Measurements from ENCODE around the gene SALL1. TPM values are rescaled to one million over a fixed set of nuclear protein-coding genes. Genes with fewer than 3 reads are reported as not detected.

The SALL1 gene
- total RNA-seq, 1 donor from 2014 or later, result 15.0 TPM

DNA sequence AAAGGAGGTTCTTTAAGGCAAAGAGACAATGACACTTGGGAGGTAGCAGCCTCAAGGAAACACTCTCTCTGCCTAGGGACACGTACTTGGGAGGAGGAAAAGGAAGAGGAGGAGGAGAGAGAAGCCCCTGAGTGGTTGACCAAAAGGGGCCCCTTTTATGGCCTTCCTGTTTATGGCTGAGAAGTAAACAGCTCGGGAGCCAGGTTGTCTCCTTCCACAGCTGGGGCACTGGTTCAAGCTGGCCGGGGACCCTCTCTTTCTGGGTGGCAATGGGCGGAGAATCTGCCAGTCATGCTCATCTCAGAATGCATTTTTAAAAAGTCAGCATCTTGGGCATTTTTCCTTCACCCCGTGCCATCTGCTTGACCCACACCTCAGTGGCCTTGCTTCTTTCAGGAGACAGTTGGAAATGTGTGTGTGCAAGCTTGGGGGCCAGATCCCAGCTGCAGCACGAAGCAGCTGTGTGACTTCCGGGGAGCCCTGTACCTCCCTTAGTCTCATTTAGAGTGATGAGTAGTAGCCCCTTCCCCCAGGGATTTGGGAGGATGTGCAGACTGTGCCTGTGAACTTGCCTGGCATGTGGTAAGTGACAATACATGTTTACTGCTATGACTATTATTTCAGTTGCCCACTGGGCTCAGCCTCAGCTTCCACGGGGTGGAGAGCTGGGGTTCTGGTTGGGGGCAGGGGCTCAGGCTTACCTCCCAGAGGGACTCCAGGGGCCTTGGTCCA, 33.8 kb upstream of the SALL1 start:
- Histone ChIP-seq H3K4me1 (ENCODE audit: insufficient read depth, low read length) (peaks cover 9% of the 10 kb centered on the region), H4K20me1 (ENCODE audit: insufficient read depth, low read length) (no peaks in the 10 kb centered on the region), H2AFZ (ENCODE audit: low read depth, low read length) (no peak overlapping the region), H3K4me3 (ENCODE audit: insufficient read depth, low read depth, low read length) (no peak overlapping the region), H3K9me3 (ENCODE audit: insufficient read depth, low read depth, low read length) (no peaks in the 10 kb centered on the region), H3K79me2 (ENCODE audit: insufficient read depth, low read length) (no peaks in the 10 kb centered on the region), H3K4me2 (ENCODE audit: low read length) (no peak overlapping the region), H3K9ac (ENCODE audit: low read length) (no peak overlapping the region), H3K36me3 (ENCODE audit: insufficient read depth, low read length) (no peaks in the 10 kb centered on the region), H3K27ac (ENCODE audit: low read depth, low read length) (no peak overlapping the region), H3K27me3 (ENCODE audit: insufficient read depth, low read length) (no peaks in the 10 kb centered on the region)
- TF ChIP-seq, protein P1, sequence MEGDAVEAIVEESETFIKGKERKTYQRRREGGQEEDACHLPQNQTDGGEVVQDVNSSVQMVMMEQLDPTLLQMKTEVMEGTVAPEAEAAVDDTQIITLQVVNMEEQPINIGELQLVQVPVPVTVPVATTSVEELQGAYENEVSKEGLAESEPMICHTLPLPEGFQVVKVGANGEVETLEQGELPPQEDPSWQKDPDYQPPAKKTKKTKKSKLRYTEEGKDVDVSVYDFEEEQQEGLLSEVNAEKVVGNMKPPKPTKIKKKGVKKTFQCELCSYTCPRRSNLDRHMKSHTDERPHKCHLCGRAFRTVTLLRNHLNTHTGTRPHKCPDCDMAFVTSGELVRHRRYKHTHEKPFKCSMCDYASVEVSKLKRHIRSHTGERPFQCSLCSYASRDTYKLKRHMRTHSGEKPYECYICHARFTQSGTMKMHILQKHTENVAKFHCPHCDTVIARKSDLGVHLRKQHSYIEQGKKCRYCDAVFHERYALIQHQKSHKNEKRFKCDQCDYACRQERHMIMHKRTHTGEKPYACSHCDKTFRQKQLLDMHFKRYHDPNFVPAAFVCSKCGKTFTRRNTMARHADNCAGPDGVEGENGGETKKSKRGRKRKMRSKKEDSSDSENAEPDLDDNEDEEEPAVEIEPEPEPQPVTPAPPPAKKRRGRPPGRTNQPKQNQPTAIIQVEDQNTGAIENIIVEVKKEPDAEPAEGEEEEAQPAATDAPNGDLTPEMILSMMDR (IDR thresholded peaks at IDR 0.05; ENCODE audit: insufficient read depth, low read depth, low read length), result no peak
- no peak for TF ChIP-seq EZH2 (IDR thresholded peaks at IDR 0.05; ENCODE audit: insufficient read depth, low read length)
- H3K9me3 Mint-ChIP-seq (ENCODE audit: unreplicated experiment), result no peaks in the 10 kb centered on the region
- FAIRE-seq (no peak), DNase-seq (ENCODE audit: low read depth) (no peak)
- peaks cover 6% of the 10 kb centered on the region for H3K27me3 Mint-ChIP-seq (ENCODE audit: low read depth, unreplicated experiment)
- no peak overlapping the region for H3K27ac Mint-ChIP-seq (ENCODE audit: unreplicated experiment)
- peaks cover 12% of the 10 kb centered on the region for H3K4me1 Mint-ChIP-seq (ENCODE audit: low read depth, unreplicated experiment)
- H3K4me3 Mint-ChIP-seq (ENCODE audit: unreplicated experiment), result no peak overlapping the region
- H3K36me3 Mint-ChIP-seq (ENCODE audit: low read depth, unreplicated experiment), result no peaks in the 10 kb centered on the region

GRCh38 chr16:51181503-51181811, 30.4 kb upstream of the SALL1 start:
- no peaks in the 10 kb centered on the region for H3K36me3 ChIP-seq (ENCODE audit: insufficient read depth, low read length)
- H3K4me2 ChIP-seq (ENCODE audit: low read length), result peak overlapping the region; percentile 40
- no peak for FAIRE-seq
- H3K4me3 ChIP-seq (ENCODE audit: insufficient read depth, low read depth, low read length), result no peak overlapping the region
- Mint-ChIP-seq H3K27ac (ENCODE audit: unreplicated experiment) (no peak overlapping the region), H3K27me3 (ENCODE audit: low read depth, unreplicated experiment) (peaks cover 3% of the 10 kb centered on the region), H3K4me1 (ENCODE audit: low read depth, unreplicated experiment) (peaks cover 12% of the 10 kb centered on the region), H3K9me3 (ENCODE audit: unreplicated experiment) (no peaks in the 10 kb centered on the region), H3K36me3 (ENCODE audit: low read depth, unreplicated experiment) (no peaks in the 10 kb centered on the region), H3K4me3 (ENCODE audit: unreplicated experiment) (no peak overlapping the region)
- H3K27ac ChIP-seq (ENCODE audit: low read depth, low read length), result no peak overlapping the region
- H3K79me2 ChIP-seq (ENCODE audit: insufficient read depth, low read length), result no peaks in the 10 kb centered on the region
- DNase-seq (ENCODE audit: low read depth), result peak; percentile 38
- H3K27me3 ChIP-seq (ENCODE audit: insufficient read depth, low read length), result no peaks in the 10 kb centered on the region
- no peaks in the 10 kb centered on the region for H3K9me3 ChIP-seq (ENCODE audit: insufficient read depth, low read depth, low read length)
- peaks cover 9% of the 10 kb centered on the region for H3K4me1 ChIP-seq (ENCODE audit: insufficient read depth, low read length)
- TF ChIP-seq, protein P1 (IDR thresholded peaks at IDR 0.05; ENCODE audit: insufficient read depth, low read depth, low read length), result no peak
- TF ChIP-seq EZH2 (IDR thresholded peaks at IDR 0.05; ENCODE audit: insufficient read depth, low read length), result no peak
- H4K20me1 ChIP-seq (ENCODE audit: insufficient read depth, low read length), result no peaks in the 10 kb centered on the region
- no peak overlapping the region for H3K9ac ChIP-seq (ENCODE audit: low read length)
- no peak overlapping the region for H2AFZ ChIP-seq (ENCODE audit: low read depth, low read length)

Data from astrocyte (in vitro differentiated cells and primary cell).